Measurements from ENCODE around the gene SMTN. TPM values are rescaled to one million over a fixed set of nuclear protein-coding genes. Genes with fewer than 3 reads are reported as not detected.

Gene SMTN
- total and polyA plus RNA-seq, 7 donors = 23.8 to 1,789 (median 987) TPM

DNA sequence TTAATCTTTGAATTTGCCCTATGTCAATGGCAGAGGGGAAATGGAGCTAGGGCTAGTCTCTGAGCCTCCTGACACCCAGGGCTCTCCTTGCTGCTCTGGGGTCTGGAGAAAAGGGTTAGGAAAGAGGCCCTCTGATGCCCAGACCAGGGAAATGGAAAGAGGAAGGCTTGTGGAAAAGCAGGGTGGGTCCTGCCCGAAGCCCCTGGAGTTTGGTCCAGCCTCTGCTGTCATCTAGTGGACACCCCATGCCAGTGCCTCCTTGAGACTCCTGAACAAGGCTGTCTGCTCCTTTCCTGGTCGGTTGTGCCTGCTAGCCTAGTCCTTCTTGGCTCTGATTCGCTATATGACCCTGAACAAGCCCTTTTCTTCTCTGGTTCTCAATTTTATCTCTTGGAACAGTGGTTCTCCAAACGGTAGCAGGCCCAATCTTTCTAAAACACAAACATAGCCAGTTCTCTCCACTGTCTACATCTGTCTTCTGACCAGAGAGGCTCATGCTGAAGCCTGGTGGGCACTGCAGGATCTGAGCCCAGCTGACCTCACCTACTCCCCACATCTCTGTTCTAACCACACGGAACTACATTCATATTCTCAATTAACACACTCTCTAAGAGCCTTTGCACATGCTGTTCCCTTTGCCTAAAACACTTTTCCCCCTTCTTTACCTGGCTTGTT, 68.0 kb downstream of the SMTN start:
- peak overlapping the region; percentile 59 to 73 (median 68) for H3K27ac ChIP-seq
- no peak for TF ChIP-seq POLR2AphosphoS5 (IDR thresholded peaks at IDR 0.05)
- TF ChIP-seq, protein P1, sequence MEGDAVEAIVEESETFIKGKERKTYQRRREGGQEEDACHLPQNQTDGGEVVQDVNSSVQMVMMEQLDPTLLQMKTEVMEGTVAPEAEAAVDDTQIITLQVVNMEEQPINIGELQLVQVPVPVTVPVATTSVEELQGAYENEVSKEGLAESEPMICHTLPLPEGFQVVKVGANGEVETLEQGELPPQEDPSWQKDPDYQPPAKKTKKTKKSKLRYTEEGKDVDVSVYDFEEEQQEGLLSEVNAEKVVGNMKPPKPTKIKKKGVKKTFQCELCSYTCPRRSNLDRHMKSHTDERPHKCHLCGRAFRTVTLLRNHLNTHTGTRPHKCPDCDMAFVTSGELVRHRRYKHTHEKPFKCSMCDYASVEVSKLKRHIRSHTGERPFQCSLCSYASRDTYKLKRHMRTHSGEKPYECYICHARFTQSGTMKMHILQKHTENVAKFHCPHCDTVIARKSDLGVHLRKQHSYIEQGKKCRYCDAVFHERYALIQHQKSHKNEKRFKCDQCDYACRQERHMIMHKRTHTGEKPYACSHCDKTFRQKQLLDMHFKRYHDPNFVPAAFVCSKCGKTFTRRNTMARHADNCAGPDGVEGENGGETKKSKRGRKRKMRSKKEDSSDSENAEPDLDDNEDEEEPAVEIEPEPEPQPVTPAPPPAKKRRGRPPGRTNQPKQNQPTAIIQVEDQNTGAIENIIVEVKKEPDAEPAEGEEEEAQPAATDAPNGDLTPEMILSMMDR (IDR thresholded peaks at IDR 0.05) = peak; percentile 85 to 96 (median 88)
- TF ChIP-seq POLR2A (IDR thresholded peaks at IDR 0.05) = no peak
- TF ChIP-seq EP300 (IDR thresholded peaks at IDR 0.05) = no peak
- H3K27me3 ChIP-seq = no peaks in the 10 kb centered on the region
- peak; percentile 89 for DNase-seq
- no peak overlapping the region for H3K4me3 ChIP-seq
- no peaks in the 10 kb centered on the region for H3K36me3 ChIP-seq
- peaks cover 0 to 13% (median 5%) of the 10 kb centered on the region in 4 donors for H3K4me1 ChIP-seq
- intact Hi-C loops (cut with DNase I) = loop anchor here (1.0 to 2.0 kb wide), 2 partner anchors 42 to 202 kb away; partner anchors contain the start of gene SELENOM
- WGBS, 2 donors = 11 to 16% methylated on average over 5 of the region's 5 CpGs
- no peaks in the 10 kb centered on the region for H3K9me3 ChIP-seq

DNA sequence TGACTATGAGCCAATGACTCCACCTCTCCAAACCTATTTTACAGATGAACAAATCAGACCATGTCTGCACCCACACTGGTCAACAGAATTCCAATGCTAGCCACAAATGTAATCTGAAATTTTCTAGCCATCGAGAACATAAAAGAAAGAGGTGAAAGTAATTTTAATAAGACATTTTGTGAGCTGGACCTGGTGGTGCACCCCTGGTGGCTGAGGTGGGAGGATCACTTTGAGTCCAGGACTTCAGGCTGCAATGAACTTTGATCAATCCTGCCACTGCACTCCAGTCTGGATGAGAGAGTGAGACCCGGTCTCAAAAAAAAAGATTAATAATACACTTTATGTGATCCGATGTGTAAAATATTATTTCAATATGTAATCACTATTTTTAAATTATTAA, 69.5 kb downstream of the SMTN start:
- no peak overlapping the region for H3K27ac ChIP-seq
- no peak overlapping the region for H3K4me3 ChIP-seq
- peaks cover 0 to 28% (median 19%) of the 10 kb centered on the region in 4 donors for H3K4me1 ChIP-seq
- 37 to 82% methylated on average over 3 of the region's 3 CpGs for WGBS, 2 donors
- no peaks in the 10 kb centered on the region for H3K27me3 ChIP-seq
- H3K36me3 ChIP-seq = no peaks in the 10 kb centered on the region
- no peak for DNase-seq
- intact Hi-C loops (cut with DNase I) = no loop called here
- no peaks in the 10 kb centered on the region for H3K9me3 ChIP-seq
- no peak for TF ChIP-seq POLR2AphosphoS5 (IDR thresholded peaks at IDR 0.05)
- TF ChIP-seq, protein P1 (IDR thresholded peaks at IDR 0.05) = peak in 1 of 4 experiments; percentile 11

DNA sequence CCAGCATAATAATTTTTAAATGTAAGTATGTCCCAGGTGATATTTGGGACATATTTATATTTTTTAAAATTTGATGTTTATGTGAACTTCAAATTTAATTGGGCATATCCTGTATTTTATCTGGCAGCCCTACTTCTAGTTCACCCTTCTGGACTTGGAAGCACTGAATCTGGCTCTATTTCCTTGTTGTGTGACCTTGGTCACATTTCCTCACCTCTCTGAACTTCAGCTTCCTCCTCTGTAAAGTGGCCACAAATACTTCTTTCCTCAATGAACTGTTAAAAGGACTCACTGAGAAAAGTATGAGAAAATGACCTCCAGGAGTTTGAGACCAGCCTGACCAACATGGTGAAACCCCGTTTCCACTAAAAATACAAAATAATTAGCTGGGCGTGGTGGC, 70.8 kb downstream of the SMTN start:
- peaks cover 0 to 35% (median 25%) of the 10 kb centered on the region in 4 donors for H3K4me1 ChIP-seq
- H3K36me3 ChIP-seq = no peaks in the 10 kb centered on the region
- DNase-seq = no peak
- H3K4me3 ChIP-seq = no peak overlapping the region
- TF ChIP-seq, protein P1 (IDR thresholded peaks at IDR 0.05) = no peak
- TF ChIP-seq EP300 (IDR thresholded peaks at IDR 0.05) = no peak
- H3K27me3 ChIP-seq = no peaks in the 10 kb centered on the region
- no peak overlapping the region for H3K27ac ChIP-seq
- no peaks in the 10 kb centered on the region for H3K9me3 ChIP-seq
- 80 to 98% methylated on average over 2 of the region's 2 CpGs for WGBS, 2 donors
- intact Hi-C loops (cut with DNase I) = no loop called here

DNA sequence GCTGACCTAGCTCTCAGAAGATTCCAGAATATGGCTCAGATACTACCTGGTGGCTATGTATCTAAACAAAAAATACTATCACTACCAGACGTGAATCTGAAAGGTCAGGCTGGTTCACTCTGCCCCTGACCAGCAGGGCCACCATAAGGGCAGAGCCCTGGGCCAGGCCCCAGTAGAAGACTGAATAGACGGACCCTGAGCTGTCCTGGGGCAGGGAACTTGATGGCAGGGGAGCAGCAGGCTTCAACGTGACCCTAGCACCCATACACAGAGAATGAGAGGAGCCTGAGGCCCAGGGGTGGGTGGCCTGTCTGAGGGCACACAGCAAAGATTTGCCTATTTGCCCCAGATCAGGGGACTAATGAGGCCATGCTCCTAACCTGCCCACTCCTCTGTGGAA, 72.2 kb downstream of the SMTN start:
- DNase-seq = no peak
- no peaks in the 10 kb centered on the region for H3K27me3 ChIP-seq
- H3K36me3 ChIP-seq = no peaks in the 10 kb centered on the region
- H3K4me3 ChIP-seq = no peak overlapping the region
- intact Hi-C loops (cut with DNase I) = no loop called here
- WGBS, 2 donors = 82 to 86% methylated on average over 3 of the region's 3 CpGs
- peaks cover 0 to 33% (median 25%) of the 10 kb centered on the region in 4 donors for H3K4me1 ChIP-seq
- peak overlapping the region in 2 of 4 donors; percentile 80 to 82 for H3K27ac ChIP-seq
- TF ChIP-seq POLR2A (IDR thresholded peaks at IDR 0.05) (no peak), EP300 (IDR thresholded peaks at IDR 0.05) (no peak), POLR2AphosphoS5 (IDR thresholded peaks at IDR 0.05) (no peak)
- TF ChIP-seq, protein P1 (IDR thresholded peaks at IDR 0.05) = no peak
- no peaks in the 10 kb centered on the region for H3K9me3 ChIP-seq

Other genes with a start within 250 kb of the SMTN start
- 10 to 100 TPM; 13.3 to 42.1 (median 24.4) TPM for gene MORC2, start 112.5 kb upstream of the SMTN start, total RNA-seq
- 10 to 100 TPM in 1 of 3 donors, 1 to 10 TPM in 2; 4.6 to 15.0 (median 7.8) TPM for gene MORC2, start 112.5 kb upstream of the SMTN start, polyA plus RNA-seq
- 10 to 100 TPM; 51.5 to 88.9 (median 54.7) TPM for gene TUG1, start 112.1 kb upstream of the SMTN start, total RNA-seq
- gene TUG1, start 112.1 kb upstream of the SMTN start, polyA plus RNA-seq = 10 to 100 TPM; 10.8 to 35.1 (median 13.2) TPM
- gene SELENOM, start 26.2 kb downstream of the SMTN start, total RNA-seq = 1,000 to 10,000 TPM in 3 of 4 donors, 100 to 1,000 TPM in 1; 868 to 1,938 (median 1,638) TPM
- 100 to 1,000 TPM in 2 of 3 donors, 10 to 100 TPM in 1; 40.9 to 192 (median 169) TPM for gene SELENOM, start 26.2 kb downstream of the SMTN start, polyA plus RNA-seq
- 1 to 10 TPM; 1.1 to 2.2 (median 1.8) TPM for gene INPP5J, start 41.6 kb downstream of the SMTN start, total RNA-seq
- gene INPP5J, start 41.6 kb downstream of the SMTN start, polyA plus RNA-seq = 10 to 100 TPM; 11.4 to 15.3 (median 12.5) TPM
- not detected for gene PLA2G3, start 59.2 kb downstream of the SMTN start, total RNA-seq
- gene PLA2G3, start 59.2 kb downstream of the SMTN start, polyA plus RNA-seq = 1 to 10 TPM in 1 of 3 donors, not detected in 2; 5.2 TPM
- 10 to 100 TPM; 30.1 to 33.5 (median 31.6) TPM for gene RNF185, start 78.9 kb downstream of the SMTN start, total RNA-seq
- gene RNF185, start 78.9 kb downstream of the SMTN start, polyA plus RNA-seq = 10 to 100 TPM; 23.4 to 44.9 (median 43.2) TPM
- 10 to 100 TPM; 10.3 to 20.8 (median 14.0) TPM for gene LIMK2, start 131.0 kb downstream of the SMTN start, total RNA-seq
- gene LIMK2, start 131.0 kb downstream of the SMTN start, polyA plus RNA-seq = 10 to 100 TPM; 31.9 to 58.7 (median 39.0) TPM
- gene PIK3IP1, start 211.2 kb downstream of the SMTN start, total RNA-seq = 10 to 100 TPM; 32.4 to 55.0 (median 50.3) TPM
- 10 to 100 TPM in 1 of 3 donors, 1 to 10 TPM in 2; 5.8 to 87.6 (median 6.0) TPM for gene PIK3IP1, start 211.2 kb downstream of the SMTN start, polyA plus RNA-seq